Fibroblast of skin of right biceps (primary cell): ENCODE measurements around the gene TSHR.
"Not testable (repeated sequence)": the region's sequence is repeated elsewhere in the genome, so short reads cannot be mapped to it uniquely, and the experiment has no call there.

ENCODE experiments used
- DNase-seq: peaks from one replicate; pipeline ENCODE4 v3.0.0-alpha.2; 2013

TSHR gene

DNA sequence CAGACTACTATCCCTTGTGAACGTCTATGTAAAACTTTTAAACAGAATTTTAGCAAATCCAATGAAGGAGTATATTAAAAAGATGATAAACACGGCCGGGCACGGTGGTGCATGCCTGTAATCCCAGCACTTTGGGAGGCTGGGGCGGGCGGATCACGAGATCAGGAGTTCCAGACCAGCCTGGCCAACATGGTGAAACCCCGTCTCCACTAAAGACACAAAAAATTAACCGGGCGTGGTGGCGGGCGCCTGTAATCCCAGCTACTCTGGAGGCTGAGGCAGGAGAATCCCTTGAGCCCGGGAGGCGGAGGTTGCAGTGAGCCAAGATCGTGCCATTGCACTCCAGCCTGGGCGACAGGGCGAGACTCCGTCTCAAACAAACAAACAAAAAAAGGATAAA lies 2.2 kb upstream of the TSHR start:
- DNase-seq, result not testable (repeated sequence)

DNA sequence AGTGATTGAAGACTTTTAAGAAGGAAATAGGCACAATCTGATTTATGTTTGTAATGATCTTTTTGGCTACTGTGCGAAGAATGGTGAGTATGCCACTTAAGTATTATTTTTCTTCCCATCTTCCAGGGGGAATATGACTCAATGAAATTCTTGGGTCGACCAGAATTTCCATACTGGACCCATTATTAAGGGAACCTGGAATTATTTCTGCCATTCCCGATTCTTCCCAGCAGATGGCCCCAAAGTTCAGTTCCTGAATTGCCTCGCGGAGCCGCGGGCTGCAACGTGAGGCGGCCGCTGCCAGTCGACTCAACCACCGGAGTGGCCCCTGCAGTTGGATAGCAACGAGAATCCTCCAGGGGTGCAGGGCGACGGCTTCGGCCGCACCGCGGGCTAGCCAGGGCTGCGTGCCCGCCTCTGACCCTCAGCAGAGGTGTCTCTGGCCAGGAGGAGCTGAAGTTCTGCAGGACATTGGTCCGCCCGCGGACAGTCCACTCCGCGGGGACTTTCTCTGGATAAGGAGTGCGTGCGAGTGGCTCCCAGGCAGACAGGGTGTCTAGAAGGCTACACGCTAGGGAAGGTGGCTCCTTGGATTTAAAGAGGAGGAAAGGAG lies 628 bp upstream of the TSHR start:
- DNase-seq, result peak; percentile 92

DNA sequence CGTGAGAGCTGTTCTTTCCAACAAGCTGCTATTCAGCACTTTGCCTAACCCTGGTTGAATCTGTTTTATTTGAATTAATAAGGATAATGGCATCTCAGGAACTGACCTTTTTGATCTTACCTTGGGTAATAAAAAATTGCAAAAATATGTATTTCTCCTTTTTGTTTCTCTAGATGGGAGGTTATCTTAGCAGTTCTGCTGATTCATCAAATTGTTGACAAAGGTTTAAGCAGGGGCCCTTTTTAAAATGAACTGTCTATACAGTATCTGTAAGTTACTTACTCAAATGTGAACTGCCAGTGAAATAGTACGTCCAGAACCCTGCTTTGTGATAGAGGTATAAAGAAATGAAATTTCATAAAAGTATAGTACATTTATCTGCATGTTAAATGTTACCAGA lies 681 bp downstream of the TSHR start:
- DNase-seq, result no peak

DNA sequence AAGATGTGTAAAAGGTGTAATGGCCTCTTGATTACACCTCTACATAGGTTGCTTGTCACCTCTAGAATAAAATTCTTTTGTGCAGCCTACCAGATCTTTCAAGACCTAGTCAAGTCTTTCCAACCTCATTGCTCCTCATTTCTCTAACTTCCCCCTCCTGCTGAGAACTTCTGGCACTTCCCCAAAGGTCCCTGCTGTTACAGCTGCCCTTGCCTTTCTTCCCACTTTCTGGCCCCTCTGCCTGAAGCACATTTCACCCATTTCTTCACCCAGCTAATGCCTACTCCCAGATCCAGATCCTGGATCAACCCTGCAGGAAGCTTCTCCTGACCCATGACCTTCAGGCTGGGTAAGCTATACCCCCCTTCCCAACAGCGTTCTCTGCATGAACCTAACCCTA lies 1.5 kb downstream of the TSHR start:
- no peak for DNase-seq

DNA sequence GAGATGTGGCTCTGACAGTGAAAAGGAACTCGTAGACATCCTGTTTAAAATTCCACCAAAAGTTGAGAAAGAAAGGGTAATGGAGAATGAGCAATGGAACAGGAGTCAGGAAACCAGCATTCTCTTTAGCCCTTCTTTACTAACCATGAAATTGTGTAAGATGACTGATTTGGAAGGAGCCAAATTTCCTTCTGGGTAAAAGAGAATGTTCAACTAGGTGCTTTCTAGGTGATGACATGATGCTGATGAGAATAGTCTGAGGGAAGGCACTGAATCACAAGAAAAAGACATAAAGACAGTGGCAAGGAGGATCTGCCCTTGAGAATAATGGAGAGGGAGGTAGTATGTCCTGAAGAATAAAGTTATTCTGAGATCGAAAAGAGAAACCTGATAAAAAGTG lies 2.2 kb downstream of the TSHR start:
- peak; percentile 2 for DNase-seq

DNA sequence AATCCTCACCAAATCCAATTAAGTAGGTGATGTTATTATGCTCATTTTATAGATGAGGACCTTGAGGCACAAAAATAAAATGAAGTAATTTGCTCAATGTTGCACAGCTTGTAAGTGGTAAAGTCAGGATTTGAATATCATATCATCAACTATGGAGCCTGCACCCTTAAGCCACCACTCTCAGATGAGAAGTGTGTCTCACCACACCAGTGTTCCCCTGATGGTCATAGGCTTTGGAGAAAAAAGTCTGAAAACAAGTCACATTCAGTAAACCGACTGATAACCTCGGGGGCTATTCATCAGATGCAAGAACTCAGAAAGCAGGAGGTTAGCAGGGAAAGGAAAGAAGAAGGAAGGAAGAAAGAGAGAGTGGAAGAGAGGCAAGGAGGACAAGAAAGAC lies 2.8 kb downstream of the TSHR start:
- DNase-seq, result no peak

DNA sequence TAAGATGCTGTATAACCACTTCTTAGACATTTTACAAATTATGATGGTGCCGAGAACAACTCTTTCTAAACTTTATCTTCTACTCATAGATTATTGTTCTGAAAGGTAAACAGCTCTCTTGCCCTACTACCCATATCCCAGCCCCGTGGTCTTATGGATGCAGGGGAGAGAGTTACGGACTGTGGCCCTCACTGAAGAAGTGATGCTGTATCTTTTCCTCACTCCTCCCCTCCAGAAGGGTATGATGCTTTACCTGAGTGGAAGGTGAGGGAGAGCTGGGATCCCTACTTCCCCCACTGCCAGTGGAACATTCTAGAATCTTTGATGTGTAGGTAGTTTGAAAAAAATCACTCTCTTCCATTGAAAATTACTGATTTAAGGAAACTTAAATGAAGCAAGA lies 3.5 kb downstream of the TSHR start:
- no peak for DNase-seq

DNA sequence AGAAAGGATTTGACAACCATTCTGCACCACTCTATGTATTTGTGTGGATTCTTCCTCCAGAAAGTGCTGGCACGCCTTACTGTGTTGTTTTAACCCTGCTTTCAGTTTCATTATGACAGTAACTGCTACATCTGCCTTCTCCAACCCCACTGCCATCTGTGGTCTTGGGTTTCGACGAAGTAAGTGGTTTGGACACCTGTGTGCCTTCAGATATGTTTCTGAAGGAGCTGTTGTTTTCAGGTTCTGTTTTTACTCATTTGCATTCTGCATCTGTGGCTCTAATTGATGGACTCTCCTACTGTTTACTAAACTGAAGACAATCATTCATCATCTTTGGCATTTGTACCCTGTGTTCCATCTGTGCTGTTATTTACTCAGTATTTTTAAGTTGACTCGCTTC lies 4.1 kb downstream of the TSHR start:
- no peak for DNase-seq

DNA sequence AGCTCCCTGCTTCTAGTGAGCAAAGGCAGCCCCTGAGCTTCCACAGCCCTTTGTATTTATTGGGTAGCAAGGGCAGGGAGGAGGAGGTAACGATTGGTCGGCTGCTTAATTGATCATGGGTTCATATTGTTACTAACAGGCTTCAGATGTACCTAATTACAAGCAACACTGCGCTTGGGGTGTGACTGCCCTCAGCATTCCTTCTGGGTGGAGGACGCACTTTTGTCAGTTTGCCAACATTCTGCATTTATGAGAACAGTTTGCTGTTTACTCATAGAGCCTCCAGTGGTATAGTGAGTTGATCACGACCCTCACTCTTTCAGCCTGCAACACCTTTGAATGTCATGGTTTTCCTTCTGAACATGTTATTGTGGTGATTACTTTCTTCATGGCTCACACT lies 9.6 kb downstream of the TSHR start:
- DNase-seq, result no peak

DNA sequence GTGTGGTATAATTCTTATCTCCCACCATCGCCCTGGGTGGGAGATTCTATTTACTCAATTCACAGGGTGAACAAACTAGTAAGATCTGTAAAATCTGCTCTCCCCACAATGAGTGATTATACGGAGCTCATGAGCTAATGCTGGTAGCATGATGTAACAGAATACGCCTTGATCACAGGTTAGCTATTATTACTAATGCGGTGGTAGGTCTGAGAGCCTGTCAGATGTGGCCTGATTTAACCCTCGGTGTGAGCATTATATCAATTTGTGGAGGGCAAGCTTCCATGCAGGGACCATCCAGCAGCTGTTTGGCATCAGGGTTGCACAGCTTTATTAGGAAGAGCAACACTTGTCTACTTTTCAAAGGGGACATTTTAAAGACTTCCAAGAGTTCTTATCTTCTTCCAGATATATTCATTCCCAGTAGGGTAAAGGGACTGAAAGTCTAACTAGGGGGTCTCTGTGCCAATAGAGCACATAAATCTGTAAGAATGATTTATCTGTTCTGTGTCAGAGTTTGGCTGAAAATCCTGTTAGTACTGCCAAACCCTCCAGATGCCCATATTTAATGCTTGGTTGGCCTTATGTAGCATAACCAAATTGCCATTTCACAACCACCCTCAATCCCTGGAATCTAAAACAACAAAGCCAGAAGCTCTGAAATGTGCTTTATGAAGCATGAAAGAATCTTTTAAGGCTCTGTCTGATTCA lies 18.7 kb downstream of the TSHR start:
- peak; percentile 51 for DNase-seq

DNA sequence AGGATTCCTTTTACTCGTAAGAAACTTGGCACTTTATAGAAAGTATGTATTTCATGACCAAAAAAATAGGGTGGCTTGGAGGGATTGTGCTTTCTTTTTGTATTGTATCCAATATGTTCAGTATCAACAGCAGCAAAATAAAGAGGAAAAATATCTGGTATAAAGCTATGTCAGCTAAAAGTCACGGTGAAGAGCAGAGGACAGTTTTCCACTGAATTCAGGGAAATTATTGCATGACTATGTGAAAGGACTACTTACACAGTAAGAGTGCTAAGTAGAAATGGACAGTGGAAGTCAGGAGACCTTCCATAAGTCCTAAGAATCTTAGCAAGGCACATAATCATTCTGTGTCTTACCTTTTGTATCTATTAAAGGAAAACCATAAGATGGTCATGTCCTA lies 19.3 kb downstream of the TSHR start:
- DNase-seq, result no peak

DNA sequence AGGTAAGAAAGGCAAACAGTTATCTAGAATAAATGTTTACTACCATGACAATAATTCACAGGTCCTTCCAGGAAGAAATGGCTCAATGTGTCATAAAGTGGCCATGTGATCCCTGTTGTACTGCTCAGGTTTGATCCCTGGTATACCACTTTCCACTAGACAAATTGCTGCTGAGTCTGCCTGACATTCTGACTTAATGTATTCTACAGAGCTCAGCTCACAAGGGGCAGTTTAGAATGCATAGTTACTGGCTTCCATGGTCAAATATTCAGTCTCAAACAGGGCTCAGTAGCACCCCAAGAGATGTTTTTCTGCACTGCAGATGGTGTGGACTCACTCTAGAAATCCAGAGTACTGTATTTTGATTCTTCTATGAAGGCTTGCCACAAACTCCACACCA lies 21.8 kb downstream of the TSHR start:
- DNase-seq, result no peak

DNA sequence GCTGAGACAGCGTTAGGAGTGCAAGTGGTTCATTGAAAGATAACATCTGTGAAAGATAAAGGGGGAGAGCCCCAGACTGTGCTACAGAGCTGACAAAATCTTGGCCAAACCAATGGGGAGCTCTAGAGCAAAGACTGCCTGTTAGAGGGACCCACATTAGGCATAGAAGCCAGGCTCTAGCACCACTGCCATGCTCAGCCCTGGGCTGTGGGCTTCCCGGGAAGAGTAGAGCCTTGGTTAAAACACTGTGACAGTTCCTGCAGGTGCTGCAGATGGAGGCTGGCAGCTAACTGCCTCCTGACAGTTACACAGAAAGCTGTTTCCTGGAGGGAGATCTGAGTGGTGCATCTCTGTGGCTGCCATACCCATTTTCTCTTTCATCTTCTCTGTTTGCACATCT lies 23.0 kb downstream of the TSHR start:
- DNase-seq, result no peak

DNA sequence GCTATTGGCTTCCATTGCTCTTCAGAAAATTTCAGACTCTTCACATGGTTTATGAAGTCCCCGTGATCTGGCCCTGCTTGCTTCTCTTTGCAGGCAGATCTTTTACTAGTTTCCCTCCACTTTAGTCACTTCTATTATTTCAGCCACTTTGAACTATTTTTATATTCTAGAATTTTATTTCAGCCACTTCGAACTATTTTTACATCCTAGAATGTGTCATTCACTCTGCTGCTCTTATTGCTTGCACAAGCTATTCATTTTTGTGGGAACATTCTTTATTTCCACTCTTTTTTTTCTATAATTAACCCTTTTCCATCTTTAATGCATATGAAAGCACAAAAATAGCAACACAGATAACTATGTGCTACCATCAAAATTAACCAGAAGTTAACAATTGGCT lies 24.5 kb downstream of the TSHR start:
- no peak for DNase-seq

DNA sequence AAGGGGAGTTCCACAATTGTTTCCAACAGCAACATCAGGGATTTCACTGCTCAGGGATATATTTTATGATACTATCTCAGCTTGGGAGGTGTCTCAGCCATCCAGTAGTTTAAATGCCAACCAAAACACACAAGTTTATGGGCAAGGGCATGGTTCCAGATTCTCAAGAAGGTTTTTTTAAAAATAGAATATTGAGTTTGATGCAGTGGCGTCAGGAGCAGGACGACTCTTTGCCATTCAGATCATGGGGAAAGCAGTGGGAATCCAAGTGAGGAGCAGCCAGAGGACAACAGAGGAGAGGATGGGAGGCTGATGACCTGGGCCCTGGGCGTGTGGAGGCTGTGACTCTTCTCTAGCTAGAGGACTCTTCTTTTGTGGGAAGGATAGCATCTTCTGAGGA lies 25.7 kb downstream of the TSHR start:
- DNase-seq, result no peak

DNA sequence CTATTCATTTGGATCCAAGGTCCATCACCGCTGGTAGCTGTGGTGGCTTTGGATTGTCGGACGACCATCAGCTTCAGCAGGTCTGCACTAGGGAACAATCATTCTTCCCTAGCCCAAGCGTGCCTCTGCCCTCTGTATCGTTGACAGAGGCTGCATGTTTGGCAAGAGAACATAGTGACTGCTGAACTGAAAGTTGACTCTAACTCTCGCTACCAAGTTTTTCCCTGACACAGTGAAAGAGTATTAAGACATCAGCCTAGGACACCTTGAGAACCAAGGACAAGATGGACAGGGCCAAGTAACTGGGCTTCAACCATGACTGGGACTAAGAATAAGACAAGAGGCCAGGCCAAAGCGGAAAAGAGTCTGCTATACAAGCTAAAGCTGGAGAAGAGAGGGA lies 26.3 kb downstream of the TSHR start:
- DNase-seq, result no peak

DNA sequence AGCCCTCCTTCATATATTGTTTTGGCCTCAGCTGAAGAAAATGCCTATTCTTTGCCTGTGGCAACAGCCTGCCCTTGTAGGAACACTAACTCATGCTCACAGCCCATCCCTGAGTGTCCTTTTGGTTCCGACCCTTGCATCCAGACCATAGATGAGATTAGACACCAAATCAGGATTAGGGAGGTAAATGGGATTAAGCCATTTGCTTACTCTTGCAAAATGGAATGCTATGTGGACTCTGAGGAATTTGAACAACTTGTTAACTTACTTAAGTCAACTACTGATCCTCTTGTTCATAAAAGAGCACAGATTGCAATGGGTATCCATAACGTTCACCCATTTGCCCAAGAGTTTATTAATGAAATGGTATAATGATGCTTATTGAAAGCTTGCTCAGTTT lies 27.3 kb downstream of the TSHR start:
- DNase-seq, result no peak

DNA sequence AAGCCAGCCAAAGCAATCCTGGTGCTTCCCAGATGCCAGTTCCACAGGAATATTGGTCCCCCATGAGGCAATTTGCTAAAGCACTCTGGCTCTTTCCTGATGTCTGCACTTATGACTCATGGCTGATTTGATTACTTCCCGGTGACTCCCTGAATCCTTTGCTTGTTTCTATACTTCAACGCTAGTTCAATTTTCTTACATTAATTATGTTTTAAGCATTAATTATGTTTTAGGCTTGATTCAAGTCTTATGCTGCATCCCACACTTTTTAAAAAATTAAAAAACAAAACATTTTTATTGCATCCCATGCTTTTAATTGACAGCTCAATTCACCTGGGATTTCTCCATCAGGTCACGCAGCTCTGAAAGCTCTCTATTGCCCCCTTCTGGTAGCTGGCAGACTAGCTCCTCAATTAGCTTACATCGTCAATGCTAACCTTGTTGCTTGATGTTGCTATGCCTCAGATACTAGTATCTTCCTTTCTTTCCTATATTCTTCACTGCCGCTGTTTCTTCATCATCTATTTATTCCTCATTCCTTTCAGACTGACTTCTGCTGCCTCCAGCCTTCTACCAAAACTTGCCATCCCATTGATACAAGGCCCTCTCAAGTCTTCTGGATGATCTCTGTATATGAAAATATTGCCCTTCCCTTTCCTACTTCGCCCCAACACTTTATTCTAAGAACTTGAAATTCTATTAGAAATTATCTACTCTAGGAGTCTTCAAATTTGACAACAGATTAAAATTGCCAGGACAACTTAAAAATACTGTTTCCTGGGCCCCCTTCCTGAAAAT lies 32.0 kb downstream of the TSHR start:
- peak; percentile 72 for DNase-seq

DNA sequence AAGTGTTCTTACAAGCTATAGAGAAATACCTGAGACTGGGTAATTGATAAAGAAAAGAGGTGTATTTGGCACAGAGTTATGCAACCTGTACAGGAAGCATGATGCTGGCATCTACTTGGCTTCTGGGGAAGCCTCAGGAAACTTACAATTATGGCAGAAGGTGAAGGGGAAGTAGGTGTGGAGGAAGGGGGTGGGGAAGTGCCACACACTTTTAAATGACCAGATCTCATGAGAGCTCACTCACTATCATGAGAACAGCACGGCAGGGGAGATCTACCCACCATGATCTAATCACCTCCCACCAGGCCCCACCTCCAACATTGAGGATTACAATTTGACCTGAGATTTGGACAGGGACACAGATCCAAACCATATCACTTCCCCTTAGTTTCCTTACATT lies 32.8 kb downstream of the TSHR start:
- no peak for DNase-seq

DNA sequence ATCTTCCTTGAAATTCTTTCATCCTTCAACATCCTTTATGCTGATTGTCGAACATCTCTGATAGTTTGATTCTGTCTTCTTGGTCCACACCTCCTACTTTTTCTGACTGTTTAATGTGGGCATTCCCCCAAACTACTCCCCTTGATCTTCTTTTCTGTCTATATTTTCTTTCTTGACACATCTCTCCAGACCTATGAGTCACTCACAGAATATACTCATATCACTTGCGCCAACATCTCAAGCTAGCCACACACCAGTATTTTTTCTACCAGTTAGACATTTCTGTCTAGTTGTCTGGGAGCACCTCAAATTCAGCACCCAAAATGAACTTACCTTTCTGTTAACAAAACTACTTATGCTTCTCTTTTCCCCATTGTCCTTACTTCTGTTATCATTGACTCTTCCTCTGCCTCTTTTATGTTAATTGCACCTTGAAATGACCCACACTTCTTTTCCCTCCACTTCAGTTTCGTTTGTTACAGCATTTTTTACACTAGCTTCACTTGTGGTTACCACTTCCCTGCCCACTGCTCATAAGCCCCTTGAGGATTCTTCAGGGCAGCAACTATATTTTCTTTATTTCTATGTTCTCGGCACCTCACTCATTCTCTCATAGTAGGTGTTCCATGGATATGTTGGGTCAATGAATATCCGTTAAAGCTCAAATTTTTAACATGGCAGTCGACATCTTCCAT lies 33.5 kb downstream of the TSHR start:
- peak; percentile 24 for DNase-seq

DNA sequence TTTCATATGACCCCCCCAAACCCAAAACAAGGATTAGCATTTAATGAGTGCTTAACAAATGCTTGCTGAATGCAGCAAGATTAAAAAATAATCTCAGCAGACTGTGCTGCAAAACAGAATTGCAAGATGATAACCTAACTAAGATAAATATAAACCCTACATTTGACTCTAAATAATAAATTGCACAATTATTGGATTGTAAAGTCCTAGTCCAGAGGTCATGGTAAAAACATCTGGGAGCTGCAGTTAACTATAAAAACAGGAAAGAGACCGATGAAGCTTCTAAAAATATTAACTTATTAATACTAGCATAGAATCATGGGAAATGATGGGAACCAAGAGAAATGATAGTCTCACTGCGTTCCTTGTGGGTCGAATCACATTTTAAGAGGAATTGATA lies 37.2 kb downstream of the TSHR start:
- no peak for DNase-seq

DNA sequence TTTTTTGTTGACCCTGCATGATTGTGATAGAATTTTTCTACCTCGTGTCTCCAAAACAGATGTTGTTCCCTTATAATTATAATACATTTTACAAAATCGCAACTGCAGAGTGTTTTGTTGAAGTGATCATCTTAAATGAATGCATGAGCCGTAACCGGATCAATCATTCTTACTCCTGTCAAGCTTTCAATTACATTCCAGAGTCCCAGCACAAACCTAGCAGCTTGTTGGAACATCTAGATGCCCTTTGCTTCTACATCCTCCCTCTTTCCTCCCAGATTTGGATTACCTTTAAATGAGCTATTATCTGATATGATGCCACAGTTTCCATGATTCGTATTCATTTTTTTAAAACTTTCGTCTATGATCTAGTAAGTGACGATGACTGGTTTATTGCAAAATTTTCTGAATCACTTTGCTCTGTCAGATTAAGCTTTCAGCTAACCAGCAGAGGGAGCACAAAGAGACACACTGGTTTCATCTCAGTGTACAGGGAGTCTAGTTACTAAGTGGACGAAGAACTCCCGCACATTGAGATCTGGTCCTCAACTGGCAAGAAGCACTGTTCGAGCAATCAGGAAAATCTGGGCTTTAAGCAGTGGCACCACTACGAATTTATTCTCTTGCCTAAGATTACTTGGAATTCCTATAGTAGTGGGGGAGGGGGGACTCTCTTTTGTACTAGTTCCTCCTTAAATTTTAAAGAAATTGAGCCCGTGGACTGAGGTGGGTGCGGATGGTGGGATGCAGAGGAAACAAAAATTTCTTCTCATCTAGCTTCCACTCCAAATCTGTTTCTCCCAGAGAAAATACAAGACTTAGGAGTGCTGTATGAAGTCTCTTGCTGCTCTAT lies 40.9 kb downstream of the TSHR start:
- DNase-seq, result peak; percentile 68

DNA sequence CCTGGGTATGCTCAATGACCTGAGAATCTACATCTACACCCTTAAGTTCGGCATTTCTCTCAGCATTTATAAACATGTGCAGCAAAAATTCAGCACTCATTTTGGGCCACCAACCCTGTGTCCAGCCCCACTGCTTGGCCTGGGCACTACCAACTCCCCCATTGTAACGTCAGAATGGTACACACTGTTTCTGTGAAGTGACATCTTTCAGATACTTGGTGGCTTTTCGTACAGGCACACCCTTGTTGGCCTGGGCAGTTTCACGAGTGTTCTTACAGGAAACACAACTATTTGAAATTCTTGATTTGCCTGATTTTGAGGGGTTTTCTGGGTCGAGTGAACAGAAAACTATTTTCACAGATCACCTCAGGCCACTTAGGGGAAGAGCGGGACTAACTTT lies 46.0 kb downstream of the TSHR start:
- DNase-seq, result no peak
